GM18498 (cell line): ENCODE measurements around the gene TCHH.

Source experiments
- ATAC-seq: cut with Tn5 transposase; IDR thresholded peaks from one replicate; pipeline ENCODE4 v1.9.1; 2021; ENCODE audit warnings: mild to moderate bottlenecking, moderate library complexity; ENCODE audit not compliant: unreplicated experiment

The TCHH gene

GRCh38 chr1:152072311-152072710, 42.9 kb downstream of the TCHH start:
- ATAC-seq = no peak

- no peak for ATAC-seq
These were observed 44.1 kb downstream of the TCHH start for GRCh38 chr1:152071123-152071522.

GRCh38 chr1:152067929-152068328, 47.3 kb downstream of the TCHH start:
- ATAC-seq = no peak

- ATAC-seq = no peak
These were observed 48.1 kb downstream of the TCHH start for GRCh38 chr1:152067150-152067549.

GRCh38 chr1:152061952-152062351, 53.3 kb downstream of the TCHH start:
- ATAC-seq = no peak
